NB4 (cell line): ENCODE data around the gene ARHGAP28.

Experiments used
- CTCF ChIP-seq: IDR thresholded peaks from one replicate; pipeline ENCODE4 v1.5.1; 2012; ENCODE audit warnings: low read depth, low read length
- MAX ChIP-seq: IDR thresholded peaks from 2 replicates; pipeline ENCODE4 v1.6.1; 2011; ENCODE audit warnings: low read depth, low read length
- MYC ChIP-seq: IDR thresholded peaks from 2 replicates; pipeline ENCODE4 v1.6.1; 2011; ENCODE audit warnings: low read depth, low read length
- POLR2A ChIP-seq: IDR thresholded peaks from 2 replicates; pipeline ENCODE4 v1.6.1; 2011; ENCODE audit warnings: mild to moderate bottlenecking; ENCODE audit not compliant: insufficient read length; ENCODE audit errors: extremely low read depth

GRCh38 chr18:6851480-6851879, 122.0 kb downstream of the ARHGAP28 start:
- TF ChIP-seq MYC: no peak
- TF ChIP-seq POLR2A: no peak
- no peak for TF ChIP-seq CTCF
- no peak for TF ChIP-seq MAX
